HG02588 (cell line): ENCODE measurements around the gene NCBP3.
"Not testable (repeated sequence)": the region's sequence is repeated elsewhere in the genome, so short reads cannot be mapped to it uniquely, and the experiment has no call there.

Experiments
- ATAC-seq: cut with Tn5 transposase; IDR thresholded peaks from one replicate; pipeline ENCODE4 v1.9.1; 2021; ENCODE audit warnings: mild to moderate bottlenecking, moderate library complexity; ENCODE audit not compliant: unreplicated experiment

The NCBP3 gene

GRCh38 chr17:3794557-3795389, 51.3 kb downstream of the NCBP3 start:
- ATAC-seq = no peak

GRCh38 chr17:3794152-3794551, 51.9 kb downstream of the NCBP3 start:
- not testable (repeated sequence) for ATAC-seq

DNA sequence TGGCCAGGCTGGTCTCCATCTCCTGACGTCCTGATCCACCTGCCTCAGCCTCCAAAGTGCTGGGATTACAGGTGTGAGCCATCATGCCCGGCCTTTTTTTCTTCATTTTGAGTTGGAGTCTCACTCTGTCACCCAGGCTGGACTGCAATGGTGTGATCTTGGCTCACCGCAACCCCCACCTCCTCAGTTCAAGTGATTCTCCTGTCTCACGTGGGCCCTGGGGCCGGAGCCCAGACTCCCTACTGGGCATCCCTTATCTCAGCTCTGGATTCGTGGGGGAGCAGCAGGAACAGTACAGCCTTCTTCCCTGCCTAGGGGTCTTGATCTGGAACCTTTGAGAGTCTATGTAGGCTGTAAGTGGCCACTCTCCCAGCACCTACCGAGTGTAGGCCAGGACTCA, 52.8 kb downstream of the NCBP3 start:
- ATAC-seq = not testable (repeated sequence)

GRCh38 chr17:3792481-3792880, 53.6 kb downstream of the NCBP3 start:
- ATAC-seq = no peak

GRCh38 chr17:3788200-3788599, 57.8 kb downstream of the NCBP3 start:
- ATAC-seq = no peak

DNA sequence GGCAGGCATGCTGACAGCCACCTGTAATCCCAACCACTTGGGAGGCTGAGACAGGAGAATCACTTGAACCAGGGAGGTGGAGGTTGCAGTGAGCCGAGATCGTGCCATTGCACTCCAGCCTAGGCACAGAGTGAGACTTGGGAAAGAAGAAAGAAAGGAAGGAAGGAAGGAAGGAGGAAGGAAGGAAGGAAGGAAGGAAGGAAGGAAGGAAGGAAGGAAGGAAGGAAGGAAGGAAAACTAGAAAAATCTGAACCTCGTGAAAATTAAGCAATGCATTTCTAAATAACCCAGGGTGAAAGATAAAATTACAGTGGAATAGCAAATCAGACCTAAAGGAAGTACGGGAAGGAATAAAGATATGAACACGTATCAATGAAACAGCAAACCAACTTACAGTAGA, 60.7 kb downstream of the NCBP3 start:
- not testable (repeated sequence) for ATAC-seq

- ATAC-seq = no peak
Observed at GRCh38 chr17:3782751-3783150, 63.3 kb downstream of the NCBP3 start.

DNA sequence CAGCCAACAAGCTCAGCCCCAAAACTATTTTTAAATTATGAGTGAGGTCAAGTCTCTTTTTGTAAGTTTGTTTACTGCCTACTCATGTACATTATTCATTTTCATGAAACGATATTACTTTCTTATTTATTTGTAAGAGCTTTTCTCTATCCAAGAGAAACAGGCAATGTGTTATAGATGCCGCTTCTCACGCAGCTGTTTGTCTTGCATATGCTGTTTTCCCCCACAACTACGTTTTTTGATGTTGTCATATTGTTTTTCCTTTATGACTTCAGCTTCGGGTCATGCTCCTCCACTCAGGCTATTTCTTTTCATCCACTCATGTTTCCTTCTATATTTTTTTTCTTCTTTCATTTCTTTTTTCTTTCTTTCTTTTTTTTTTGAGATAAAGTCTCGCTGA, 65.1 kb downstream of the NCBP3 start:
- no peak for ATAC-seq

DNA sequence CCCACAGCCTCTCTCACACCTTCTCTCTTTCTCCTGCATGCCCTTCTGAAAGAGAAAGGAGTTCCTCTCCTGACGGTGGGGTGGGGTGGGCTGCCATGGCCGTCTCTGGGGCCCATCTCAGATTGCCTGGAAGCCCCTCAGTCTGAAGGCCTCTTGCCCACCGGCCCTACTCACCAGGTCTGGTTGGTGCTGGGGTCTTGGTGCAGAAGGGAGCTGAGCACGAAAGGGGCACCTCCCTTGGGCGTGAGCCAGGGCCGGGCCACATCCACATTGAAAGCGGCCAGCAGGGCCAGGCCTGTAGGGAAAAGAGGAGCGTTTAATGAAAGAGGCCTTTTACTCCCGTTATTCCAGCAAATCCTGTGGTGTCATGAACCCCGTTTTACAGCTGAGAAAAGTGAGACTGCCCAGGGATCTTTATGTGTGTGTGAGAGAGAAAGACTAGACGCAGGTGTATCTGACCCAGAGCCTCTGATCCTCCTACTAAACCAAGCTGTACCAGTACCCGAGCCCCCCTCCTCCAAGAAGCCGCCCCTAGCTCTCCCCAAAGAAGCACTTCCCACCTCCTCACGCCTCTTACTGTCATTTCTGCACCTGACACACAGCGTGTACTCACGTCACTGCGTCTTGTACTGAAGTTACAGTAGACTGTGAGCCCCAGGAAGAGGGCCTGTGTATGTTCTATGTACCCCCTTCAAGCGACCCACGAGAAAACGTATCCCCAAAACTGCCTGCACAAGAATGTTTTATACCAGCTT, 68.5 kb downstream of the NCBP3 start:
- ATAC-seq = no peak

DNA sequence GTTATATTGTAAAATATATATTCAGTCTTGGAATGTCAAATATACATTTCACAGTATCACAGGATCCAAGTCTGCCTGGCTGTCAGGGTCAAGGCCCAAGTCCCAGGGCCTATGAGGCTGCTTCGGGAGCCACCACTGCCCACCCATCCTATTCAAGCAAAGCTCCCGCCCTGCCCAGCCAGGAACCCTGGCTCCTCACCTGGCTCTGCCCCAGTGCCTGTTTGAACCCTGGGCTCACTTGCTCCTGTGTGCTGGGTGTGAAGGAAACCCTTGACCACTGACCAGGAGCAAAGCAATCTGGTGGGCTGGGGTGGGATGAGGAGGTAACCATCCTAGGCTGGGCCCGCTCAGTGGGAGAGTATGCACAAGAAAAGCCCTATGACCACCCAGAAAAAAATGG, 72.1 kb downstream of the NCBP3 start:
- ATAC-seq = no peak

- ATAC-seq = no peak
Observed at GRCh38 chr17:3773511-3773910, 72.5 kb downstream of the NCBP3 start.

DNA sequence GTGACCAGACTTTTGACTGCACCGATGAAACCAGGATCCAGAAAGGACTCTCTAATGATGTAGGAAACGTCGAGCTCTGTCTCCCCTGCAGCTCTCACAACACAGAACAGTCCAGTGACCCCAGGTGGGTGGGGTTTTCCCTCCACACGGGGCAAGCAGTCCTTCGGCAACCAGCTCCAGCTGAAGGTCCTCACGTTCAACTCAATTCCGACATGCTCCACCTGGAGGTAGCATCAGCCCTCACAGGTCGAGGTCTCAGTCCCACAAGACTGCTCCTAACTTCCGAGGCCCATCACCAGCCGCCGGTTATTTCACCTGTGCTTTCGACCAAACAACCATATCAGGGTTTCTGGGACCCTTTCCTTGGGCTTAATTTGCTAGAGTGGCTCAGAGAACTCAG, 73.3 kb downstream of the NCBP3 start:
- ATAC-seq = no peak

- no peak for ATAC-seq
Observed at GRCh38 chr17:3771140-3771539, 74.9 kb downstream of the NCBP3 start.

GRCh38 chr17:3770466-3770865, 75.6 kb downstream of the NCBP3 start:
- no peak for ATAC-seq

DNA sequence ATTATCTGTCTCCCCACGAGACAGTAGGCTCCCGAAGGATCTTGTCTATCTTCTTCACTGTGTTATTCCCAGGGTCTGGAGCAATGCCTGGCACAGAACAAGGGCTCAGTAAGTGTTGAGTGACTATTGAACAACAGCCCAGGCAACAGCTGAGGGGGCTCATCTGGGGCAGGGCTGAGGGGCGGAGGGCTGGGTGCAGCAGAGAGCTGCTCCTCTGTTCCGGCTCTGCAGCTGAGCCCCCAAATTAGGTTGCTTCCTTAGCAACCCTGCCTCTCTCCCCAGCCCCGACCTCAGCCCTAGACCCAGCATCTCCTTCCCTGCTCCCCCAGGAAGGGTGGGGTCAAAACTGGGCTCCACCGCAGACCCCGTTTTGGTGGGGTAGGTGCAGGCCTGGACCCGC, 77.3 kb downstream of the NCBP3 start:
- no peak for ATAC-seq

DNA sequence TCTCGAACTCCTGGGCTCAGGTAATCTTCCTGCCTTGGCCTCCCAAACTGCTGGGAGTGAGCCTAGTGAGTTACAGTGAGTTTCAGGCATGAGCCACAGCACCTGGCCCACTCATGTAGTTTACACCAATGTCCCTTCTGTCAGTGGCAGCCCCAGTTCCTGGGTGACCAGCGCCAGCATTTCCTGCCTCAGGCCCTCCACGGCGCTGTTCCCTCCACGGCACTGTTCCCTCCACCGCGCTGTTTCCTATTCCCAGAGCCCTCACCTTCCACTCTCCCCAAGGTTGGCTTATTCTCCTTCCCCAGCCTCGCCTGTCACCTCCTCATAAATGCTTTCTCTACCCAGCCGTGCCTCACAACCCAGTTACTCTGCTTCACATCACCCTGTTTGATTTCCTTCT, 77.7 kb downstream of the NCBP3 start:
- ATAC-seq = no peak

GRCh38 chr17:3766779-3767178, 79.3 kb downstream of the NCBP3 start:
- ATAC-seq = no peak

DNA sequence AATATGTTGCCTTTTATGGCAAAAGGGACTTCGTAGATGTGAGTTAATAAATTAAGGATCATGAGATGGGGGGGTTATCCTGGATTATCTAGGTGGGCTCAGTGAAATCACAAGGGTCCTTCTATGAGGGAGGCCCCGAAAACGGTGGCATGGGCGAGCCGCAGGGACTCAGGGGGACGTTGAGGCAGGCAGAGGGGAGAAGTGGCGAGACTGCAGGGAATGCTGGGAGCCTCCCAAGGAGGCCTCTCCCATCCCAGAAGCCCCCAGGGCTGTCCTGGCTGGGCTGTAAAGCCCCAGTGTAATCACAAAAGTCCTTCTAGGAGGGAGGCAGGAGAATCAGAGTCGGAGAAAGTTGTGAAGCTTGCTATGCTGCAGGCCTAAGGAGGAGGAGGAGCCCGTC, 80.1 kb downstream of the NCBP3 start:
- no peak for ATAC-seq

GRCh38 chr17:3763777-3764170, 82.3 kb downstream of the NCBP3 start:
- no peak for ATAC-seq

DNA sequence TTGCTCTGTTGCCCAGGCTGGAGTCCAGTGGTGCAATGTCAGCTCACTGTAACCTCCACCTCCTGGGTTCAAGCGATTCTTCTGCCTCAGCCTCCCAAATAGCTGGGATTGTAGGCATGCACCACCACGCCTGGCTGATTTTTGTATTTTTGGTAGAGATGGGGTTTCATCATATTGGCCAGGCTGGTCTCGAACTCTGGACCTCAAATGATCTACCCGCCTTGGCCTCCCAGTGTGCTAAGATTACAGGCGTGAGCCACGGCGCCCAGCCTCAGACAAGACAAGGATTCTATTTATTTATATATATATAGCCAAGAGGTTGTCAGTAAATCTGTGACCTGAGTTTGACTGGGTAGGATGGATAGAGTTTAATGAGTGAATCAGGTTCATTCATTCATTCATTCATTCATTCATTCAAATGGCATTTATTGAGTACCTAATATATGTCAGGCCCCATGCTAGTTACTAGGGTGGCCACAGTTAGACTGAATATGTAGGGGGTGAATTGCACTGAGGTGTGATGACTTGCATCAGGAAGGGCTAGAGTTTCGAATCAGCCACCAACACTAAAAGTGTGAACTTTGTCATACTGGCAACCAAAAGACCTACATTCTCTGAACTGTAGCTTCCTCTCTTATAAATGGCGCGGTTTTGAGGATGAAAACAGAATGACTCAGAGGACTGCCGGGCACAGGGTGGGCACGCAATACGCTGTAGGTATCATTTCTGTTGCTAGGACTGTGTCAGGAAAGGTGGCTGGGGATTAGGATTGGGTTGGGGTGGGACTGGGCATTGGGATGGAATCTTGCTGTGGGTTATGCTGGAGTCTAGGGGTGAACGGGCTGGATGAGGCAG, 82.9 kb downstream of the NCBP3 start:
- no peak for ATAC-seq

- ATAC-seq = no peak
Observed at GRCh38 chr17:3761918-3762380, 84.1 kb downstream of the NCBP3 start.
